HG03175 (cell line): Measurements from ENCODE around the gene HRG.

Experiments used
- ATAC-seq: cut with Tn5 transposase; IDR thresholded peaks from one replicate; pipeline ENCODE4 v1.9.1; 2021; ENCODE audit warnings: mild to moderate bottlenecking, moderate library complexity; ENCODE audit not compliant: unreplicated experiment

HRG gene

DNA sequence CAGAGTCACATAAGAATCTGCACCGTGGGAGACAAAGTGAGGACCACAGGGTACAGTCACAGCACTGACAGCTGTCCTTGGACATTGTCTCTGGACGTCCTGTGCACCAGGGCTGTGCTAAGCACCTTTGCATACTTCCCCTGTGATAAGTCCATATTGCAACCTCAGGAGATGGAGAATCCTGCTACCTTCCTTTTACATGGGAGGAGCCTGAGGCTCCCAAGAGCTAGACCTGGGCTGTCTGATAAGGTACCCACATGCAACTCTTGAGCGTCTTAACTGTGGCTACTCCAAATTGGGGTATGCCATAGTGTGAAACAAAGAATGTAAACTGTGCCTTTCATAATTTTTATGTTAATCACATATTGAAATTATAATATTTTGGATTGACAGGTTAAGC, 28.1 kb upstream of the HRG start:
- no peak for ATAC-seq

DNA sequence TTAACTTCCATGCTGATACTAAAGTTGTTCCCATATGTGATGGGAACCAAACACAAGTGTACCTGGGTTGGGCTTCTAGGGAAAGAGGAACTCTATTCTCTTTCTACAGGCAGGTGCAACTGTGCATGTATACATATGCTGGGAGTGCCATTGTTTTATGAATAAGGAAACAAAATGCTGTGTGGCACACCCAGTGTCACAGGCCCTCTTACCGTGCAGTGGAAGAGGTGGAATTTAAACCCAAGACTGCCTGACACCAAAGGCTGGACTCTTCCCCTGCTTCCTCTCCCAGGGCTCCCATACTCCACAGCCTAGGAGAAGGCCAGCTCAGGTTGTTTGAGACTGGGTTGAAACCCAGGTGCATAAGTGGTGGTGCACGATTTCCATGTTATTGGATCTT, 27.6 kb upstream of the HRG start:
- no peak for ATAC-seq

DNA sequence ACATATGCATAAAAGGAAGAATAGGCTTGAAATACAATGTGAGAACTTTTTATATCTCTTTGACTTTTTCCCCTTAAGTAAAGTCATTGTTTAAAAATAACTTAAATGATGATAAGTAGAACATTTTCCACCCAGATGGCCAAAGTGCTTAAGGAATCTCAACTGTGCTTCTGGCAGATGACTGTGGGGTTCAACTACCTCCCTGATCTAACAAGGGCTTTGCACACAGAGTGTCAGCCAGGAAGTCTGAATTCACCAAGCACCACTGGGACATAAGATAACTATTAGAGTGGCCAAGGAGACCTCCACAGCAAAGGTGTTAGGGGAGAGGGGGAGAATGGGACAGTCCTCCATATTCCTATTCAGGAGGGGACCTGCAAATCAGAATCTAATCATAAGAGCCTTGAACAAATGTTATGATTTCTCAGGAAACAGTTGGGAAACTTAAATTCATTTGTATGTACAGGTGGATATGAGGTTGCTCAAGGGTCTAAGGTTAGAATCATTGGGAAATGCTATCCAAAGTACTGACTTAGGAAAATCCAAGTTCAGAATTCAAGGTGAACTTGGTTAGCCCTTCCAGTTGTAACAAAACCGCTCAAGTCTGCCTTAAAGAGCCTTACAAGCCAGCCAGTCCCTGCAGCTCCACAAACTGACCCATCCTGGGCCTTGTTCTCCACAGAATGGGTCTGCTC, 25.9 kb upstream of the HRG start, which contains the start of gene FETUB:
Gene FETUB, plus strand, starts transcription at position 622 of the 695 bp plus-strand sequence. Its CDS starts 62 bp downstream, at position 684.
- no peak for ATAC-seq

DNA sequence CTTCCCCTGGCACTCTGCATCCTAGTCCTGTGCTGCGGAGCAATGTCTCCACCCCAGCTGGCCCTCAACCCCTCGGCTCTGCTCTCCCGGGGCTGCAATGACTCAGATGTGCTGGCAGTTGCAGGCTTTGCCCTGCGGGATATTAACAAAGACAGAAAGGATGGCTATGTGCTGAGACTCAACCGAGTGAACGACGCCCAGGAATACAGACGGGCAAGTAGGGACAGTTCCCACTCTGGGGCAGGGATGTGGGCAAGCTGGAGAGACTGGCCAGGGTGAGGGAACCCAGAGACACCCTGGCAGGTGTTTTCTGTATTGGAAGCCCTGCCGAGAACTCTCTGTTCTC, 25.4 kb upstream of the HRG start:
- ATAC-seq = no peak

DNA sequence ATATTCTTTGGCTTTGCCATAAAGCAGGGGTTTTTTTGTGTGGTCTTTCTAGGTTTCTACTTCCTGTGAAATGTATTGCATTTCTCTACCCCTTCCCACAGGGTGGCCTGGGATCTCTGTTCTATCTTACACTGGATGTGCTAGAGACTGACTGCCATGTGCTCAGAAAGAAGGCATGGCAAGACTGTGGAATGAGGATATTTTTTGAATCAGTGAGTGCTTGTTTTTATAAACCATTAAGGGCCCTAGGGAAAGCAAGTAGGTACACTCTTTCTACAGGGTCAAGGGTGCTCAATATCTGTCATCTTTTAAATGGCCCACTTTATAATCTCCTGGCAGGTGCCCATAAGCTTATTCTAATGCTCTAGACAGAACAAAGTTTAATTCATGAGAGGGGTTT, 24.9 kb upstream of the HRG start:
- ATAC-seq = no peak

- ATAC-seq = no peak
These were observed 23.8 kb upstream of the HRG start for GRCh38 chr3:186642014-186642413.

- no peak for ATAC-seq
These were observed 22.3 kb upstream of the HRG start for GRCh38 chr3:186643493-186643892.

- ATAC-seq = no peak
These were observed 21.1 kb upstream of the HRG start for GRCh38 chr3:186644683-186645082.

DNA sequence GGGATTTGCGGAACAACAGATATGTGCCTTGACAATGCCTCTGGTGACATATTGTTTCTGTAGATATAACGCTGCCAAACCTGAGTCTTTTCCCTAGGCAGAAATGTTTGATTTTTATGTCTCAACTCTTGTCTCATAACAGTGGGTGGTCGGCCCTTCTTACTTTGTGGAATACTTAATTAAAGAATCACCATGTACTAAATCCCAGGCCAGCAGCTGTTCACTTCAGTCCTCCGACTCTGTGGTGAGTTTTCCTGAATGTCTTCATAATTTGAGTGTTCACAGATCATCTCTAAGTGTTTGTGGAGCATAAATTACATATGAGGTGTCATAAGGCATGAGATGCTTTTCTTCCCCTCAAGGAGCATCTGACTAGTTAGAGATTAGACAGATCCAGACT, 19.7 kb upstream of the HRG start:
- no peak for ATAC-seq

DNA sequence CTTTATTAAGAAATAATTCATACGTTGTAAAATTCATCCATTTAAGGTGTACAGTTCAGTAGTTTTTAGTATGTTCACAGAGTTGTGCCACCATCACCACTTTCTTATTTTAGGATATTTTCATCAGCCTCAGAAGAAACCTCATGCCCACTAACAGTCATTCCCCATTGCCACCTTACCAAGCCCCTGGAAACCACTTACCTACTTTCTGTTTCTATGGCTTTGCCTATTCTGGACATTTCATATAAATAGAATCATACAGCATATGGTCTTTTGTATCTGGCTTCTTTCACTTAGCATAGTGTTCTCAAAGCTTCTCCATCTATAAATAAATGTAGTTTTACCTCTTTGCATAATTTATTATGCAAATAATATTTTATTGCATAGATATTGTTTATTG, 19.0 kb upstream of the HRG start:
- no peak for ATAC-seq

DNA sequence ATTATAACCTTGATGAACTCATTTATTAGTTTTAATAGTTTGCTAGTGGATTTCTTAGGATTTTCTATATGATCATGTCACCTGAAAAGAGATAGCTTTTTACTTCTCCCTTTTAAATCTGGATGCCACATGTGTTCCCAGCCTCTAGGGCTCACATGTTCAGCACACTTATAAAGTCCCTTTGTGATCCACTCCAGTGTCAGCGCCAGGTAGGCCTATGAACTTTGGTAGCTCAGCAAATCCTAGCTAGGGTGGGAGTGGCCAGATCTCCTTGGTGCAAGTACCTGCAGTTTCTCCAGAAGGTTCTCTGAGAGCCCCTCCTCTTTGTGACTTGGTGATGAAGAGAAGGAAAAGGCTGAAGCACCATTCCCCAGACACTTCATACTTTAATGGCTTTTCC, 17.0 kb upstream of the HRG start:
- no peak for ATAC-seq

DNA sequence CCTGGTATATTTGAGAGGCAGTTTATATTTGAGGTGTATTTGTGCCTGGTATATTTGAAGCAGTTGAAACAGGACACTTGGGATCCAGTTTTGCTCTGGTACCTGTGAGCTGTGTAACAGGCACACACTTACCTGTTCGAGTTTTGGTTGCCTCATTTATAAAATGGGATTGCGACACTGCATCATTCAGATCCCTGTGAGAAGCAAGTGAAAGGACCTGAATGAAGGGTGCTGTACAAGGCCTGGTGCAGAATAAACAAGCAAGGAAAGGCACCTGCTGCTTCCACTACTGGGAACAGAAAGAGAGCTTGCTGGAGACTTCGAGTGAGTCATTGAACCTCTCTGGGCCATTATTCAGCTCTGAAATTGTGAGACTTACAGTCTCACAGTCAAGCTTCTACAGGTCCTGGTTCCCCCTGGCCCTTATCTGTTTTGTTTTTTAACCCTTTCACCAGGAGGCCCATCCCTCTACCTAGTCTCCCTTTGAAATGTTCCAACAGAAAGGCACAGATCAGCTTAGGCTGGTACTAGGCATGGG, 14.1 kb upstream of the HRG start:
- ATAC-seq = no peak

- ATAC-seq = peak; percentile 90
These were observed 12.6 kb upstream of the HRG start for GRCh38 chr3:186653080-186653707.

GRCh38 chr3:186653984-186654383, 11.8 kb upstream of the HRG start:
- ATAC-seq = no peak

DNA sequence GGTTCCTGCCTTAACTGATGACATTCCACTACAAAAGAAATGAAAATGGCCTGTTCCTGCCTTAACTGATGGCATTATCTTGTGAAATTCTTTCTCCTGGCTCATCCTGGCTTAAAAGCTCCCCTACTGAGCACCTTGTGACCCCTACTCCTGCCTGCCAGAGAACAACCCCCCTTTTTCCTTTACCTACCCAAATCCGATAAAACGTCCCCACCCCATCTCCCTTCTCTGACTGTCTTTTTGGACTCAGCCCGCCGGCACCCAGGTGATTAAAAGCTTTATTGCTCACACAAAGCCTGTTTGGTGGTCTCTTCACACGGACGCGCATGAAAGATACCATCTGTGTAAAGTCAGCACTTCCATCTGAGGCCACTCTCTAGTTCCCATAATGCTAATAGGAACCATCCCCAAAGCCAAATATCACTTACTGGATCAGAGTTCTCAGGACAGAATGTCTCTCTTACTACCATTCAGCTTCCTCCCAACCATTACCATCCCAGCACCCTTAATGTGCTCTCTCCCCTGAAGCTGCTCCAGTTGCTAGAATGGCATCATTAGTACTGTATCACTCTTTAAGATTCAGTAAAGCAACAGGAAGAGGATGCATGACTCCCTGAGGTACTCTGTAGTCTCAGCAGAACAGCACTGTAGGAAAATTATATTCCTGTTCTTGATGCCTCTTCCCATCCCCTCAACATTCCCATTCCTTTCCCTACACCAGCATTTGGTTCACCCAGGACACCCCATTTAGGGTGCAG, 2.3 kb upstream of the HRG start:
- no peak for ATAC-seq

- ATAC-seq = no peak
These were observed 1.7 kb upstream of the HRG start for GRCh38 chr3:186664119-186664495.

DNA sequence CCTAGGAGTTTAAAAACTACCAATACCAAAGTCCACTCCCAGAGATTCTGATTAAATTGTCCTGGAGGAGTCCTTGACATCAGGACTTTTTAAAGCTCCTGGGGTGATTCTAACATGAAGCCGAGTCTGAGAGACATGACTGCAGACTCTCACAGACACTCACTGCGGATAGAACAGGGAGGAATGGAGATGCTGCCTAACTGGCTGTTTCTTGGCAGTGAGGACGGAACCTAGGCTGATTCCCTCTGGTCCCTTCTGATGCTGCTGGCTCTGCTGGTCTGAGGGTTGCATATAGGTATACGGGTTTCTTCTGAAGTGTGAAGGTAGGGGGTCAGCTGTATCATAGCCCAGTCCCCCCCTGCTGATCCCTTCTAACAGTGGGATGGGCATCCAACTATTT, 1.3 kb upstream of the HRG start:
- no peak for ATAC-seq

- ATAC-seq = no peak
These were observed 2.6 kb downstream of the HRG start for GRCh38 chr3:186668426-186668825.

DNA sequence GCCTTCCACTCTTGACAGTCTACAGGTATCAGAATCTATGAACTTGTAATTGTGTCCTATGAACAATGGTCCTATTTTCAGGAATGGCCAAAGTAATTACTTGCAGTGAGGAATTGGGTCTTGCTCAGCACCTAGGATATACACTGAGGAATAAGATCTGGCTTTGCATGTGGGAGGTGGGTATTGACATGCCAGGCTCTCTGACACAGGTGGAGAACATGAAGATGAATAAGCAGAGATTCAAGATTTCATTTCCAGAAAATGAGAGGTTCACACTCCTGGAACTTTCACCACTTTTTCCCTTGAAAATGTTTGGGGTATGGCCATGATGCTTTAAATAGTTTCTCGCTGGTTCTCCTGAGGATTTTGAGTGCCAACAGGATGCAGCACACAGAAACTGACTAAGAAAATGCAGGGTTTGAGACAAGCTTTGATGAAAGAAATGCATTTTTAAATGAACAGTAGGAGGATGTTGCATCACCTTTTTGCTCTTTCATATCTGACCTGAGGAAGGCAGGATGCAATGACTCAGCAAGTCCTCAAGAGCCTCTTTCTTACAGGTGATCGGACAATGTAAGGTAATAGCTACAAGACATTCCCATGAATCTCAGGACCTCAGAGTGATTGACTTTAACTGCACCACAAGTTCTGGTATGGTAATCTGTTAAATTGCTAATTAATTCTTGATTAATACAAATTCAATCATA, 3.7 kb downstream of the HRG start:
- no peak for ATAC-seq

GRCh38 chr3:186670155-186670554, 4.3 kb downstream of the HRG start:
- ATAC-seq = no peak

DNA sequence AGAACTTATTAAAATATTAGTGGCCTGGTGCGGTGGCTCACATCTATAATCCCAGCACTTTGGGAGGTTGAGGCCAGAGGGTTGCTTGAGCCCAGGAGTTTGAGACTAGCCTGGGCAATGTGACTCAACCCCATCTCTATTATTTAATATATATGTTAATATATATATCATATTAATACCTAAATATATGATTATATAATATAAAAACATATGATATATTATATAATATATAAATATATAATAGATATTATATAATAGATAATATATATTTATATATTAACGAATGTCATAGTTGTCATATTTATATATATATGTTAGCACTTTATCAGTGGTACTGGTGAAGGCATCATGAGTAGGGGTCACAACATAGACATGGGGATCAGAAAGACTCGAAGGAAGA, 5.2 kb downstream of the HRG start:
- no peak for ATAC-seq
